ENCODE data around the gene COL27A1. TPM values are rescaled to one million over a fixed set of nuclear protein-coding genes. Genes with fewer than 3 reads are reported as not detected.
A peak's percentile ranks its signal among the peaks of the same experiment; 100 is the strongest.

The COL27A1 gene
- total RNA-seq, 1 donor from 2014 or later = 61.4 TPM

DNA sequence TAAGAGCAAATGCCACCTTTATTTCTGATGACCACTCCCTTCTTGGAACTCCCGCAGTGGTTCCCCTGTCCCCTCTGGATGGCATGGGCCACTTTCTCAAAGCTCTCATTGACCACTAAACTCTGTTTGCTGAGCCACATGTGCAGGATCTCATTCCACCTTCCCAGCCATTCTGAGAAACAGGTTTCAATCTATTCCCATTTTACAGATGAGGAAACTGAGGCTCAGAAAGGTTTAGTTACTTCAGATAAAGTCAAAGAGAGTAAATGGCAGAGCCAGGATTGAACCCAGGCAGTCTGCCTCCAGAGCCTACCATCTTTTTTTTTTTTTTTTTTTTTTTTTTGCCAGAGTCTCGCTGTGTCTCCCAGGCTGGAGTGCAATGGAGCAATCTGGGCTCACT is 24.2 kb downstream of the COL27A1 start:
- Mint-ChIP-seq H3K36me3 (ENCODE audit: low read depth, unreplicated experiment) (peaks cover 23% of the 10 kb centered on the region), H3K4me1 (ENCODE audit: unreplicated experiment) (peaks cover 13% of the 10 kb centered on the region), H3K9me3 (ENCODE audit: unreplicated experiment) (no peaks in the 10 kb centered on the region), H3K27me3 (ENCODE audit: unreplicated experiment) (peaks cover 3% of the 10 kb centered on the region), H3K4me3 (ENCODE audit: unreplicated experiment) (no peak overlapping the region), H3K27ac (ENCODE audit: unreplicated experiment) (no peak overlapping the region)
- TF ChIP-seq, protein P1, sequence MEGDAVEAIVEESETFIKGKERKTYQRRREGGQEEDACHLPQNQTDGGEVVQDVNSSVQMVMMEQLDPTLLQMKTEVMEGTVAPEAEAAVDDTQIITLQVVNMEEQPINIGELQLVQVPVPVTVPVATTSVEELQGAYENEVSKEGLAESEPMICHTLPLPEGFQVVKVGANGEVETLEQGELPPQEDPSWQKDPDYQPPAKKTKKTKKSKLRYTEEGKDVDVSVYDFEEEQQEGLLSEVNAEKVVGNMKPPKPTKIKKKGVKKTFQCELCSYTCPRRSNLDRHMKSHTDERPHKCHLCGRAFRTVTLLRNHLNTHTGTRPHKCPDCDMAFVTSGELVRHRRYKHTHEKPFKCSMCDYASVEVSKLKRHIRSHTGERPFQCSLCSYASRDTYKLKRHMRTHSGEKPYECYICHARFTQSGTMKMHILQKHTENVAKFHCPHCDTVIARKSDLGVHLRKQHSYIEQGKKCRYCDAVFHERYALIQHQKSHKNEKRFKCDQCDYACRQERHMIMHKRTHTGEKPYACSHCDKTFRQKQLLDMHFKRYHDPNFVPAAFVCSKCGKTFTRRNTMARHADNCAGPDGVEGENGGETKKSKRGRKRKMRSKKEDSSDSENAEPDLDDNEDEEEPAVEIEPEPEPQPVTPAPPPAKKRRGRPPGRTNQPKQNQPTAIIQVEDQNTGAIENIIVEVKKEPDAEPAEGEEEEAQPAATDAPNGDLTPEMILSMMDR (IDR thresholded peaks at IDR 0.05; ENCODE audit: unreplicated experiment) = no peak
- no peak for DNase-seq (ENCODE audit: low spot score)

DNA sequence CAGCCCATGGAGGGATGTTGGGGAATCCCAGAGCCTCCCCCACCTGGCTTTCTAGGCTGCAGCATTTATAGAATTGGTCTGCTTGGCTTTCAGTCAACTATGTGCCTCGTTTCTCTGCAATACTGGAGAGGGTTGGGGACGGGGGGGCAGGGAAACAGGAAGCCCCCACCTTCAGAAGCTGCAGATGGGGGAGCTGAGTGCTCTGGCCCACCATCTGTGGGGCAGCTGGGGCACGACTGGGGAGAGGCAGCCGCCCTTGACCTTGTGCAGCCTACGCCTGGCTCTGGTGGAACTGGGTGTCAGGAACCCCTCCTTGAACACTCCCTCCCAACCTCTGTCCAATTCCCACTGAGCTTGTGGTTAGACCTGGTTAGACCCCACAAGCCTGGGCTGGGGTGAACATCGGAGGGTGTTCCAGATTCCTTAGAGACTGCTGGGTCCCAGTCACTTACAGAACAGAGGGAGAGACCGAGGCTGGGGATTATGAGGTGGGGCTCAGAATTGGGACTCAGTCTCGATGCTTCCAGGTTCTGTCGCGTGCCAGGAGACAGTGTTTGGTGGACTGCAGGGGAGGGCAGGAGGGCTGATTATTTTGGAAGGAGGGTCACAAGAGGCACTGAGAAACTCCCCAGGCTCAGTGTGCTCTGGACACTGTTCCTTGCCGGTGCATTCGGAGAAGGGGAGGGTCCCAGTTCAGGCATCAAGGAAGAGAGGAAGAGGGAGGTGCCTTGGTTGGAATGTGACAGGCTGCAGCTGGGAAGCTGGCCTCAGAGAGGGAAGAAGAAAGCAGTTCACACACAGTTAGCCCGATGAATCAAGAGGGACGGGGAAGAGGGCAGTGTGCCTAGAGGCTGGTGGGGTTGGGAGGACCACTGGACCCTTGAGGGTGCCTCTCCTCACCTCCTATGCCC is 25.6 kb downstream of the COL27A1 start:
- Mint-ChIP-seq H3K36me3 (ENCODE audit: low read depth, unreplicated experiment) (peaks cover 34% of the 10 kb centered on the region), H3K9me3 (ENCODE audit: unreplicated experiment) (no peaks in the 10 kb centered on the region), H3K27ac (ENCODE audit: unreplicated experiment) (no peak overlapping the region), H3K4me1 (ENCODE audit: unreplicated experiment) (peaks cover 13% of the 10 kb centered on the region), H3K4me3 (ENCODE audit: unreplicated experiment) (no peak overlapping the region), H3K27me3 (ENCODE audit: unreplicated experiment) (peaks cover 3% of the 10 kb centered on the region)
- TF ChIP-seq, protein P1 (IDR thresholded peaks at IDR 0.05; ENCODE audit: unreplicated experiment) = no peak
- DNase-seq (ENCODE audit: low spot score) = peak; percentile 43

DNA sequence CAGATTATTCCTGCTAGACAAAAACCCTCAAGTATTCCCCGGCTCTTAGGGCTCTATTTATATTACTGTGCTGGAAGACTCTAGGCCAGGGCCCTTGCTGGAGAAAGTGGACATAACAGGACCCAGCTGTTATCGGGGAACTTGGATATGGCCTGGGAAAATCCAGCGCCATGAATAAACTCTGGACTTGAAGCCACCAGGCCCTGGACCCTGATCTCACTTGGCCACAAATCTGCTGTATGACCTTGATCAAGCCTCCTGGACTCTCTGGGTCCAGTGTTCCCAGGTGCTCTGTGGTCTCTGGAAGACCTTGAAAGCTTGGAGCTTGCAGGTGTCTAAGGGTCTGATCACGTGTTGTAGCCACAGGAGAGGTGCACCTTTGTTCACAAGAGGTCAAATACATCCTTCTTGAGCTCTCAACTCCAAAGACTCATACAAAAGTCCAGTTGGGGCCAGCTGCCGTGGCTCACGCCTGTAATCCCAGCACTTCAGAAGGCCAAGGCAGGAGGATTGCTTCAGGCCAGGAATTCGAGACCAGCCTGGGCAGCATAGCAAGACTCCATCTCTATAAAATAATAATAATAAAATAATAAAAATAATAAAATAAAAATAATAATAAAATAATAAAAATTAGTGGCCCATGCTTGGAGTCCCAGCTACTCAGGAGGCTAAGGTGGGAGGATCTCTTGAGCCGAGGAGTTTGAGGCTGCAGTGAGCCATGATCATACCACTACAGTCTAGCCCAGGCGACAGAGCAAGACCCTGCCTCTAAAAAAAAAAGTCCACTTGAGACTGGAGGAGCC is 26.5 kb downstream of the COL27A1 start:
- DNase-seq (ENCODE audit: low spot score) = no peak
- no peak overlapping the region for H3K27ac Mint-ChIP-seq (ENCODE audit: unreplicated experiment)
- H3K4me1 Mint-ChIP-seq (ENCODE audit: unreplicated experiment) = peaks cover 10% of the 10 kb centered on the region
- peaks cover 43% of the 10 kb centered on the region for H3K36me3 Mint-ChIP-seq (ENCODE audit: low read depth, unreplicated experiment)
- no peak overlapping the region for H3K4me3 Mint-ChIP-seq (ENCODE audit: unreplicated experiment)
- no peaks in the 10 kb centered on the region for H3K9me3 Mint-ChIP-seq (ENCODE audit: unreplicated experiment)
- TF ChIP-seq, protein P1 (IDR thresholded peaks at IDR 0.05; ENCODE audit: unreplicated experiment) = no peak
- peaks cover 3% of the 10 kb centered on the region for H3K27me3 Mint-ChIP-seq (ENCODE audit: unreplicated experiment)

DNA sequence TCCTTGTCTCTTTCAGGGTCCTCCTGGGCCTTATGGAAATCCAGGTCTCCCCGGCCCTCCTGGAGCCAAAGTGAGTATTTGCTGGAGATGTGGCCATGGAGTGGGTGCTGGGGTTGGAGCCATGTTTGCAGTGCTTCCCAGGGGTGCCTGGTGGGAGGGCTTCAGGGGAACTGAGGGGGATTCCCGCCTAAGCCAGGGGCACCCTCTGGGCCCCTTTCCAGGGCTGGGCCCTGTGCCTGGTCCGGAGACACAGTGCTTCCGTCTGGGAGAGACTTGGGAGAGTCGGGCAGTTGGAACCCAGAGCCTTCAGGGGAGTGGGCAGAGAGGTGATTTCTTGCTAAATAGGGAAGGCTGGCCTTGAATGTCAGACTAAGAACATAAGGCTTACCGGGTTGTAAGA is 27.7 kb downstream of the COL27A1 start:
- peaks cover 5% of the 10 kb centered on the region for H3K4me1 Mint-ChIP-seq (ENCODE audit: unreplicated experiment)
- TF ChIP-seq, protein P1 (IDR thresholded peaks at IDR 0.05; ENCODE audit: unreplicated experiment) = no peak
- H3K4me3 Mint-ChIP-seq (ENCODE audit: unreplicated experiment) = peak overlapping the region; percentile 12
- H3K9me3 Mint-ChIP-seq (ENCODE audit: unreplicated experiment) = no peaks in the 10 kb centered on the region
- peaks cover 5% of the 10 kb centered on the region for H3K27me3 Mint-ChIP-seq (ENCODE audit: unreplicated experiment)
- no peak for DNase-seq (ENCODE audit: low spot score)
- H3K36me3 Mint-ChIP-seq (ENCODE audit: low read depth, unreplicated experiment) = peaks cover 50% of the 10 kb centered on the region
- H3K27ac Mint-ChIP-seq (ENCODE audit: unreplicated experiment) = no peak overlapping the region

Data from endothelial cell (in vitro differentiated cells).